IMR-90 (cell line): ENCODE results near the gene KPNA1. TPM values are rescaled to one million over a fixed set of nuclear protein-coding genes. Genes with fewer than 3 reads are reported as not detected.

Experiments
- ATAC-seq: fragments of 200-7000 bp; cut with Tn5 transposase; 2 replicates; pipeline ENCODE4 v1.9.1; 2020; ENCODE audit warnings: low read depth, mild to moderate bottlenecking, moderate library complexity
- BruUV-seq: library from RNA; stranded (reverse); fragments of 400-500 nt; replicated peaks from 2 replicates; lab custom pipeline; 2021; lab: Mats Ljungman, UMichigan
- CTCF ChIA-PET: fragments of 300-600 bp; formaldehyde crosslinking; extraction: SDS; loops from one replicate; lab custom pipeline; 2021; ENCODE audit warnings: antibody characterized with exemption; lab: Yijun Ruan, JAX
- POLR2A ChIA-PET: fragments of 300-600 bp; sonication (Branson Sonifier 250); formaldehyde crosslinking; loops from one replicate; lab custom pipeline; 2022; ENCODE audit warnings: antibody characterized with exemption; ENCODE audit not compliant: unreplicated experiment; lab: Charles Lee
- DNase-seq: peaks from one replicate; pipeline ENCODE4 v3.0.0; 2013
- H2AFZ ChIP-seq: replicated peaks from 2 replicates; pipeline ENCODE3; 2013; ENCODE audit warnings: low read length, mild to moderate bottlenecking; ENCODE audit not compliant: poor library complexity
- H2AK5ac ChIP-seq: 2 replicates; pipeline ENCODE4 v1.6.1; 2013; ENCODE audit warnings: low read depth, low read length, inconsistent platforms
- H2AK9ac ChIP-seq: replicated peaks from 2 replicates; pipeline ENCODE3; 2013; ENCODE audit warnings: mild to moderate bottlenecking, low read depth, low read length, moderate library complexity; ENCODE audit not compliant: poor library complexity
- H2BK120ac ChIP-seq: 2 replicates; pipeline ENCODE4 v1.6.1; 2013; ENCODE audit warnings: low read depth, low read length, inconsistent platforms
- H2BK15ac ChIP-seq: 3 replicates; pipeline ENCODE4 v1.6.1; 2013; ENCODE audit warnings: low read depth, low read length, inconsistent platforms
- H2BK20ac ChIP-seq: 2 replicates; pipeline ENCODE4 v1.6.1; 2013; ENCODE audit warnings: low read depth, mild to moderate bottlenecking, inconsistent platforms, low read length, moderate library complexity
- H2BK5ac ChIP-seq: 2 replicates; pipeline ENCODE4 v1.6.1; 2013; ENCODE audit warnings: mild to moderate bottlenecking, low read depth, low read length, inconsistent platforms; ENCODE audit not compliant: poor library complexity, severe bottlenecking
- H3K14ac ChIP-seq: replicated peaks from 2 replicates; pipeline ENCODE4 v1.6.1; 2013; ENCODE audit warnings: low read depth, low read length, inconsistent platforms
- H3K18ac ChIP-seq: 2 replicates; pipeline ENCODE4 v1.6.1; 2013; ENCODE audit warnings: low read depth, low read length, control low read depth
- H3K23ac ChIP-seq: 2 replicates; pipeline ENCODE4 v1.6.1; 2013; ENCODE audit warnings: low read depth, low read length, inconsistent platforms
- H3K27ac ChIP-seq: 2 replicates; pipeline ENCODE4 v1.5.1; 2013; ENCODE audit warnings: mild to moderate bottlenecking, control low read depth, low read length; ENCODE audit not compliant: insufficient read depth
- H3K27me3 ChIP-seq: 2 replicates; pipeline ENCODE4 v1.6.1; 2013; ENCODE audit warnings: low read length; ENCODE audit not compliant: control insufficient read depth, insufficient read depth
- H3K36me3 ChIP-seq: 2 replicates; pipeline ENCODE4 v1.6.1; 2013; ENCODE audit warnings: low read length, mixed read lengths; ENCODE audit not compliant: control insufficient read depth, insufficient read depth
- H3K4ac ChIP-seq: 2 replicates; pipeline ENCODE4 v1.6.1; 2013; ENCODE audit warnings: low read depth, low read length, inconsistent platforms
- H3K4me1 ChIP-seq: 2 replicates; pipeline ENCODE4 v1.6.1; 2013; ENCODE audit warnings: low read length, mixed read lengths; ENCODE audit not compliant: control insufficient read depth, insufficient read depth
- H3K4me2 ChIP-seq: 2 replicates; pipeline ENCODE4 v1.6.1; 2013; ENCODE audit warnings: low read depth, mild to moderate bottlenecking, control low read depth, low read length, moderate library complexity
- H3K4me3 ChIP-seq: 2 replicates; pipeline ENCODE4 v1.5.1; 2013; ENCODE audit warnings: low read depth, mild to moderate bottlenecking, control low read depth, low read length, moderate library complexity; ENCODE audit not compliant: insufficient read depth
- H3K56ac ChIP-seq: 2 replicates; pipeline ENCODE4 v1.6.1; 2013; ENCODE audit warnings: low read length, inconsistent platforms; ENCODE audit not compliant: insufficient read depth; ENCODE audit errors: extremely low read depth
- H3K79me1 ChIP-seq, 2 experiments: 2 replicates each; pipeline ENCODE4 v1.6.1; 2013; ENCODE audit warnings: low read length in 2 of 2, inconsistent platforms in 1 of 2, low read depth in 1 of 2
- H3K9ac ChIP-seq: 2 replicates; pipeline ENCODE4 v1.6.1; 2013; ENCODE audit warnings: low read depth, low read length, control low read depth
- H3K9me1 ChIP-seq: 2 replicates; pipeline ENCODE4 v1.6.1; 2013; ENCODE audit warnings: low read length, inconsistent platforms; ENCODE audit not compliant: insufficient read depth
- H3K9me3 ChIP-seq: 2 replicates; pipeline ENCODE4 v1.6.1; 2013; ENCODE audit warnings: low read length; ENCODE audit not compliant: control insufficient read depth, insufficient read depth
- H4K20me1 ChIP-seq: 2 replicates; pipeline ENCODE4 v1.6.1; 2013; ENCODE audit warnings: low read length, inconsistent platforms; ENCODE audit not compliant: insufficient read depth
- H4K5ac ChIP-seq: 2 replicates; pipeline ENCODE4 v1.6.1; 2013; ENCODE audit warnings: mild to moderate bottlenecking, low read depth, low read length, control low read depth
- H4K8ac ChIP-seq, 2 experiments: 2 replicates each; pipeline ENCODE4 v1.6.1; 2013; ENCODE audit warnings: low read depth in 2 of 2, low read length in 2 of 2, control low read depth in 1 of 2, inconsistent platforms in 1 of 2
- H4K91ac ChIP-seq: 2 replicates; pipeline ENCODE4 v1.6.1; 2013; ENCODE audit warnings: low read depth, low read length, inconsistent platforms; ENCODE audit not compliant: insufficient read depth
- BHLHE40 ChIP-seq: fragments of 150-350 bp; IDR thresholded peaks from 2 replicates; pipeline ENCODE4 v1.6.1; 2016; ENCODE audit warnings: mild to moderate bottlenecking, low read depth, low read length
- CEBPB ChIP-seq: IDR thresholded peaks from 2 replicates; pipeline ENCODE4 v1.6.1; 2012; ENCODE audit warnings: low read depth, low read length, improper control_type of control experiment
- CHD1 ChIP-seq: IDR thresholded peaks from 2 replicates; pipeline ENCODE4 v1.6.1; 2012; ENCODE audit warnings: low read depth, low read length, improper control_type of control experiment
- FOS ChIP-seq: fragments of 150-350 bp; IDR thresholded peaks from 2 replicates; pipeline ENCODE4 v1.6.1; 2016; ENCODE audit warnings: low read depth, low read length
- MAFK ChIP-seq: IDR thresholded peaks from 2 replicates; pipeline ENCODE4 v1.6.1; 2012; ENCODE audit warnings: low read depth, low read length, improper control_type of control experiment
- MAZ ChIP-seq: IDR thresholded peaks from 2 replicates; pipeline ENCODE4 v1.6.1; 2012; ENCODE audit warnings: low read depth, mild to moderate bottlenecking, low read length, improper control_type of control experiment, moderate library complexity, borderline replicate concordance
- MXI1 ChIP-seq: IDR thresholded peaks from 2 replicates; pipeline ENCODE4 v1.6.1; 2012; ENCODE audit warnings: low read depth, mild to moderate bottlenecking, low read length, moderate library complexity, borderline replicate concordance
- NFE2L2 ChIP-seq: fragments of 150-350 bp; IDR thresholded peaks from 2 replicates; pipeline ENCODE4 v1.6.1; 2016; ENCODE audit warnings: low read depth, mild to moderate bottlenecking, low read length
- POLR2A ChIP-seq: IDR thresholded peaks from 2 replicates; pipeline ENCODE4 v1.6.1; 2012; ENCODE audit warnings: mild to moderate bottlenecking, low read depth, low read length
- RAD21 ChIP-seq: IDR thresholded peaks from 2 replicates; pipeline ENCODE4 v1.6.1; 2012; ENCODE audit warnings: low read length, improper control_type of control experiment
- RCOR1 ChIP-seq: IDR thresholded peaks from 2 replicates; pipeline ENCODE4 v1.6.1; 2012; ENCODE audit warnings: mild to moderate bottlenecking, low read length, improper control_type of control experiment; ENCODE audit not compliant: insufficient replicate concordance
- RFX5 ChIP-seq: IDR thresholded peaks from 2 replicates; pipeline ENCODE4 v1.8.0; 2012; ENCODE audit warnings: low read depth, mild to moderate bottlenecking, low read length, moderate library complexity
- SMC3 ChIP-seq: fragments of 150-350 bp; IDR thresholded peaks from 2 replicates; pipeline ENCODE4 v1.6.1; 2016; ENCODE audit warnings: low read depth, mild to moderate bottlenecking, antibody characterized with exemption, low read length, moderate library complexity
- WGBS, 2 experiments: methylation state at CpG; one replicate each; pipeline versions ENCODE4 v1.1.5 to v1.1.7; 2013; ENCODE audit warnings: missing lambda C conversion rate in 2 of 2; ENCODE audit not compliant: insufficient read length in 1 of 2; ENCODE audit errors: extremely low coverage in 2 of 2; 5-methylcytosine and 5-hydroxymethylcytosine counted together
- dilution Hi-C: fragments of 300-500 bp; cut with HindIII; formaldehyde crosslinking; loops from one replicate; pipeline ENCODE4 v1.14.3; 2018; ENCODE audit warnings: low sequenced_read_pairs; ENCODE audit not compliant: unreplicated experiment
- in situ Hi-C: fragments of 300-500 bp; cut with MboI; formaldehyde crosslinking; loops from 3 replicates; pipeline ENCODE4 v1.14.3; 2019; ENCODE audit warnings: low sequenced_read_pairs, inconsistent platforms, mixed read lengths
- intact Hi-C: fragments of 100-400 bp; cut with micrococcal nuclease; formaldehyde crosslinking; loops from 2 replicates; pipeline ENCODE4 v1.10.0; 2022
- polyA plus RNA-seq, 3 experiments: library from polyadenylated mRNA; depleted of rRNA; stranded (reverse); fragments of >200 nt; gene quantifications; 2 replicates each; pipeline ENCODE4 v1.2.3, GENCODE V29; 2012; ENCODE audit warnings: low replicate concordance in 1 of 3
- total RNA-seq: library from RNA; depleted of rRNA; stranded (reverse); fragments of >200 nt; gene quantifications from 2 replicates; pipeline ENCODE4 v1.2.3, GENCODE V29; 2012
- TF ChIP-seq, protein P1 (sequence below): conservative IDR thresholded peaks from 2 replicates; pipeline ENCODE4 v1.5.1; 2012; ENCODE audit warnings: mild to moderate bottlenecking, low read depth, low read length, improper control_type of control experiment
- TF ChIP-seq, protein P2 (sequence below): fragments of 150-350 bp; IDR thresholded peaks from 2 replicates; pipeline ENCODE4 v1.6.1; 2017; ENCODE audit warnings: mild to moderate bottlenecking, antibody characterized with exemption, low read length, low read depth
- TF ChIP-seq, protein P3 (sequence below): fragments of 150-350 bp; IDR thresholded peaks from 2 replicates; pipeline ENCODE4 v1.6.1; 2016; ENCODE audit warnings: low read depth, mild to moderate bottlenecking, low read length, moderate library complexity, borderline replicate concordance

KPNA1 gene
- total and polyA plus RNA-seq, 2 of the 4 experiments (the other 2 are of a cell fraction), result 30.6 to 112 TPM

DNA sequence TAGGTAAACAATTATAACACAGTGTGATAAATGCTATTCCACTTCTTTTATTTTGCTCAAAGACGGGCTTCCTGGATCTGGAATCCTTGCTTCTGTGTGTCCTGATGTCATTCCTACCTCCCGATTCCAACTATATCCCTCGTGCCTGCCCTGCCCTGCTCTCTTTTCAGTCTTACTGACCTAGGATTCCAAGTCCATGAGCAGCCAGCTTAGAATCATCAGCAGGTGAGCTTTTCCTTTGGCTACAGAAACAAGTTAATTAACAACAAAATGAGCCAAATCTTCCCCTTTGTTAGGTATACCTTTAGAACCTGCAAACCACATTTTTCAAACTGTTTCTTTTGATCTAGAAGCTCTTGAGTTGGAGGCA lies 21.9 kb upstream of the KPNA1 start:
- H3K79me1 ChIP-seq, result no peaks in the 10 kb centered on the region
- no peak overlapping the region for H2AK5ac ChIP-seq
- H3K9ac ChIP-seq, result no peak overlapping the region
- dilution Hi-C loops (no loop called here), intact Hi-C loops (no loop called here), in situ Hi-C loops (no loop called here)
- CTCF ChIA-PET, result no interaction called here
- H3K27me3 ChIP-seq, result no peaks in the 10 kb centered on the region
- no peak overlapping the region for H2BK120ac ChIP-seq
- no peak overlapping the region for H4K91ac ChIP-seq
- H2BK20ac ChIP-seq, result no peak overlapping the region
- H2AK9ac ChIP-seq, result no peak overlapping the region
- peaks cover 4% of the 10 kb centered on the region; the same call in 1 of the 2 replicates for H3K9me1 ChIP-seq
- no peak overlapping the region for H4K5ac ChIP-seq
- no peak overlapping the region for H3K27ac ChIP-seq
- no peak for ATAC-seq
- H3K9me3 ChIP-seq, result no peaks in the 10 kb centered on the region
- no peak for DNase-seq
- H4K20me1 ChIP-seq, result no peaks in the 10 kb centered on the region
- no peak overlapping the region for H3K56ac ChIP-seq
- no peak overlapping the region for H3K4me2 ChIP-seq
- H2AFZ ChIP-seq, result no peak overlapping the region
- no peak overlapping the region for H3K14ac ChIP-seq
- WGBS, 2 experiments, result no CpG with 5 or more reads among the region's 3 CpGs
- peaks cover 10% of the 10 kb centered on the region for H3K36me3 ChIP-seq
- POLR2A ChIA-PET, result no interaction called here
- no TSS peak for BruUV-seq
- no peaks in the 10 kb centered on the region for H3K4me1 ChIP-seq
- no peak overlapping the region for H4K8ac ChIP-seq
- H2BK5ac ChIP-seq, result no peak overlapping the region
- TF ChIP-seq, protein P1, sequence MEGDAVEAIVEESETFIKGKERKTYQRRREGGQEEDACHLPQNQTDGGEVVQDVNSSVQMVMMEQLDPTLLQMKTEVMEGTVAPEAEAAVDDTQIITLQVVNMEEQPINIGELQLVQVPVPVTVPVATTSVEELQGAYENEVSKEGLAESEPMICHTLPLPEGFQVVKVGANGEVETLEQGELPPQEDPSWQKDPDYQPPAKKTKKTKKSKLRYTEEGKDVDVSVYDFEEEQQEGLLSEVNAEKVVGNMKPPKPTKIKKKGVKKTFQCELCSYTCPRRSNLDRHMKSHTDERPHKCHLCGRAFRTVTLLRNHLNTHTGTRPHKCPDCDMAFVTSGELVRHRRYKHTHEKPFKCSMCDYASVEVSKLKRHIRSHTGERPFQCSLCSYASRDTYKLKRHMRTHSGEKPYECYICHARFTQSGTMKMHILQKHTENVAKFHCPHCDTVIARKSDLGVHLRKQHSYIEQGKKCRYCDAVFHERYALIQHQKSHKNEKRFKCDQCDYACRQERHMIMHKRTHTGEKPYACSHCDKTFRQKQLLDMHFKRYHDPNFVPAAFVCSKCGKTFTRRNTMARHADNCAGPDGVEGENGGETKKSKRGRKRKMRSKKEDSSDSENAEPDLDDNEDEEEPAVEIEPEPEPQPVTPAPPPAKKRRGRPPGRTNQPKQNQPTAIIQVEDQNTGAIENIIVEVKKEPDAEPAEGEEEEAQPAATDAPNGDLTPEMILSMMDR, result no peak
- no peak for TF ChIP-seq MAZ
- TF ChIP-seq RCOR1, result no peak
- TF ChIP-seq RFX5, result no peak
- TF ChIP-seq, protein P2, sequence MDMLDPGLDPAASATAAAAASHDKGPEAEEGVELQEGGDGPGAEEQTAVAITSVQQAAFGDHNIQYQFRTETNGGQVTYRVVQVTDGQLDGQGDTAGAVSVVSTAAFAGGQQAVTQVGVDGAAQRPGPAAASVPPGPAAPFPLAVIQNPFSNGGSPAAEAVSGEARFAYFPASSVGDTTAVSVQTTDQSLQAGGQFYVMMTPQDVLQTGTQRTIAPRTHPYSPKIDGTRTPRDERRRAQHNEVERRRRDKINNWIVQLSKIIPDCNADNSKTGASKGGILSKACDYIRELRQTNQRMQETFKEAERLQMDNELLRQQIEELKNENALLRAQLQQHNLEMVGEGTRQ, result no peak
- TF ChIP-seq CEBPB, result no peak
- TF ChIP-seq BHLHE40, result no peak
- TF ChIP-seq SMC3, result no peak
- no peak for TF ChIP-seq POLR2A
- no peak for TF ChIP-seq RAD21
- no peak for TF ChIP-seq CHD1
- TF ChIP-seq, protein P3, sequence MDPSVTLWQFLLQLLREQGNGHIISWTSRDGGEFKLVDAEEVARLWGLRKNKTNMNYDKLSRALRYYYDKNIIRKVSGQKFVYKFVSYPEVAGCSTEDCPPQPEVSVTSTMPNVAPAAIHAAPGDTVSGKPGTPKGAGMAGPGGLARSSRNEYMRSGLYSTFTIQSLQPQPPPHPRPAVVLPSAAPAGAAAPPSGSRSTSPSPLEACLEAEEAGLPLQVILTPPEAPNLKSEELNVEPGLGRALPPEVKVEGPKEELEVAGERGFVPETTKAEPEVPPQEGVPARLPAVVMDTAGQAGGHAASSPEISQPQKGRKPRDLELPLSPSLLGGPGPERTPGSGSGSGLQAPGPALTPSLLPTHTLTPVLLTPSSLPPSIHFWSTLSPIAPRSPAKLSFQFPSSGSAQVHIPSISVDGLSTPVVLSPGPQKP, result no peak
- no peak for TF ChIP-seq FOS
- no peak for TF ChIP-seq MAFK
- TF ChIP-seq MXI1, result no peak
- no peak for TF ChIP-seq NFE2L2
- no peak overlapping the region for H2BK15ac ChIP-seq
- no peak overlapping the region for H3K18ac ChIP-seq
- no peak overlapping the region for H3K4me3 ChIP-seq
- no peak overlapping the region for H3K23ac ChIP-seq
- no peak overlapping the region for H3K4ac ChIP-seq
